SU-DHL-6 (cell line): Measurements from ENCODE around the gene SSX2IP.

ENCODE experiments used
- H2AFZ ChIP-seq: fragments of 200-600 bp; sonication (generic); 2 replicates; pipeline ENCODE4 v1.6.1; 2014; ENCODE audit warnings: low read depth, mild to moderate bottlenecking, moderate library complexity, mixed read lengths, antibody characterized with exemption, low read length; ENCODE audit not compliant: severe bottlenecking
- H3F3A ChIP-seq: fragments of 200-600 bp; shearing (Covaris generic); 2 replicates; pipeline ENCODE4 v1.6.0; 2016; ENCODE audit warnings: antibody characterized with exemption, mild to moderate bottlenecking; ENCODE audit not compliant: insufficient read depth
- H3K27ac ChIP-seq: fragments of 200-600 bp; sonication (generic); 2 replicates; pipeline ENCODE4 v1.5.1; 2016; ENCODE audit warnings: low read depth, mild to moderate bottlenecking, low read length, moderate library complexity, mixed read lengths
- H3K27me3 ChIP-seq: fragments of 200-600 bp; sonication (generic), shearing (Covaris generic); 2 replicates; pipeline ENCODE4 v1.6.0; 2014; ENCODE audit warnings: mild to moderate bottlenecking, low read length
- H3K36me3 ChIP-seq: fragments of 200-600 bp; sonication (generic); 2 replicates; pipeline ENCODE4 v1.6.1; 2014; ENCODE audit warnings: mild to moderate bottlenecking, low read length, mixed read lengths
- H3K4me2 ChIP-seq: fragments of 300-600, 200-600 bp; shearing (Covaris generic), sonication (generic); 2 replicates; pipeline ENCODE4 v1.6.0; 2014; ENCODE audit warnings: low read length, low read depth, mild to moderate bottlenecking; ENCODE audit not compliant: poor library complexity, severe bottlenecking
- H3K4me3 ChIP-seq: fragments of 200-600 bp; sonication (generic); 2 replicates; pipeline ENCODE4 v1.5.1; 2014; ENCODE audit warnings: antibody characterized with exemption, low read length, mild to moderate bottlenecking, mixed read lengths; ENCODE audit not compliant: insufficient read depth, poor library complexity, severe bottlenecking
- H3K79me2 ChIP-seq: fragments of 200-600 bp; sonication (generic); 2 replicates; pipeline ENCODE4 v1.6.1; 2014; ENCODE audit warnings: mild to moderate bottlenecking, low read length, moderate library complexity; ENCODE audit not compliant: insufficient read depth
- H3K9ac ChIP-seq: fragments of 200-600 bp; sonication (generic); 2 replicates; pipeline ENCODE4 v1.7.0; 2014; ENCODE audit warnings: mild to moderate bottlenecking, low read length
- H3K9me2 ChIP-seq: fragments of 200-600 bp; sonication (generic); replicated peaks from 2 replicates; pipeline ENCODE4 v1.6.1; 2014; ENCODE audit warnings: low read length; ENCODE audit not compliant: insufficient read depth
- H3K9me3 ChIP-seq: fragments of 200-600 bp; sonication (generic); 2 replicates; pipeline ENCODE4 v1.6.1; 2014; ENCODE audit warnings: low read length, mixed read lengths; ENCODE audit not compliant: insufficient read depth
- H4K20me1 ChIP-seq: fragments of 200-600 bp; sonication (generic); 2 replicates; pipeline ENCODE4 v1.6.1; 2014; ENCODE audit warnings: low read depth, mild to moderate bottlenecking, antibody characterized with exemption, low read length, moderate library complexity, mixed read lengths
- EZH2phosphoT487 ChIP-seq: fragments of 200-600 bp; sonication (generic), shearing (Covaris generic); conservative IDR thresholded peaks from 2 replicates; pipeline ENCODE4 v1.6.1; 2018; ENCODE audit warnings: mild to moderate bottlenecking, antibody characterized with exemption, low read length, moderate library complexity, mixed read lengths
- TF ChIP-seq, protein P1 (sequence below): fragments of 200-600 bp; sonication (generic); IDR thresholded peaks from one replicate; pipeline ENCODE4 v1.5.1; 2017; ENCODE audit warnings: antibody characterized with exemption, mild to moderate bottlenecking, low read length, moderate library complexity; ENCODE audit not compliant: insufficient read depth, poor library complexity, severe bottlenecking

The SSX2IP gene

GRCh38 chr1:84703431-84703830 is 13.2 kb upstream of the SSX2IP start:
- no peak overlapping the region for H3K4me2 ChIP-seq
- H3K9me3 ChIP-seq, result no peaks in the 10 kb centered on the region
- H3K27ac ChIP-seq, result no peak overlapping the region
- H4K20me1 ChIP-seq, result no peaks in the 10 kb centered on the region
- H3K36me3 ChIP-seq, result no peaks in the 10 kb centered on the region
- no peaks in the 10 kb centered on the region for H3F3A ChIP-seq
- no peak overlapping the region for H2AFZ ChIP-seq
- no peak for TF ChIP-seq EZH2phosphoT487
- TF ChIP-seq, protein P1, sequence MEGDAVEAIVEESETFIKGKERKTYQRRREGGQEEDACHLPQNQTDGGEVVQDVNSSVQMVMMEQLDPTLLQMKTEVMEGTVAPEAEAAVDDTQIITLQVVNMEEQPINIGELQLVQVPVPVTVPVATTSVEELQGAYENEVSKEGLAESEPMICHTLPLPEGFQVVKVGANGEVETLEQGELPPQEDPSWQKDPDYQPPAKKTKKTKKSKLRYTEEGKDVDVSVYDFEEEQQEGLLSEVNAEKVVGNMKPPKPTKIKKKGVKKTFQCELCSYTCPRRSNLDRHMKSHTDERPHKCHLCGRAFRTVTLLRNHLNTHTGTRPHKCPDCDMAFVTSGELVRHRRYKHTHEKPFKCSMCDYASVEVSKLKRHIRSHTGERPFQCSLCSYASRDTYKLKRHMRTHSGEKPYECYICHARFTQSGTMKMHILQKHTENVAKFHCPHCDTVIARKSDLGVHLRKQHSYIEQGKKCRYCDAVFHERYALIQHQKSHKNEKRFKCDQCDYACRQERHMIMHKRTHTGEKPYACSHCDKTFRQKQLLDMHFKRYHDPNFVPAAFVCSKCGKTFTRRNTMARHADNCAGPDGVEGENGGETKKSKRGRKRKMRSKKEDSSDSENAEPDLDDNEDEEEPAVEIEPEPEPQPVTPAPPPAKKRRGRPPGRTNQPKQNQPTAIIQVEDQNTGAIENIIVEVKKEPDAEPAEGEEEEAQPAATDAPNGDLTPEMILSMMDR, result no peak
- H3K27me3 ChIP-seq, result 0 out of 2 replicates have a peak, but pooled peaks cover 3% of the 10 kb centered on the region
- no peaks in the 10 kb centered on the region for H3K9me2 ChIP-seq
- H3K79me2 ChIP-seq, result no peaks in the 10 kb centered on the region
- no peak overlapping the region for H3K4me3 ChIP-seq
- no peak overlapping the region for H3K9ac ChIP-seq

GRCh38 chr1:84702143-84702542 is 11.9 kb upstream of the SSX2IP start:
- H4K20me1 ChIP-seq, result no peaks in the 10 kb centered on the region
- H3K79me2 ChIP-seq, result no peaks in the 10 kb centered on the region
- TF ChIP-seq, protein P1, result no peak
- no peak for TF ChIP-seq EZH2phosphoT487
- H3K9me2 ChIP-seq, result no peaks in the 10 kb centered on the region
- H3K9me3 ChIP-seq, result no peaks in the 10 kb centered on the region
- no peak overlapping the region for H3K4me3 ChIP-seq
- H3K27ac ChIP-seq, result no peak overlapping the region
- no peak overlapping the region for H3K9ac ChIP-seq
- no peaks in the 10 kb centered on the region for H3F3A ChIP-seq
- no peak overlapping the region for H3K4me2 ChIP-seq
- no peak overlapping the region for H2AFZ ChIP-seq
- 0 out of 2 replicates have a peak, but pooled peaks cover 3% of the 10 kb centered on the region for H3K27me3 ChIP-seq
- H3K36me3 ChIP-seq, result no peaks in the 10 kb centered on the region

DNA sequence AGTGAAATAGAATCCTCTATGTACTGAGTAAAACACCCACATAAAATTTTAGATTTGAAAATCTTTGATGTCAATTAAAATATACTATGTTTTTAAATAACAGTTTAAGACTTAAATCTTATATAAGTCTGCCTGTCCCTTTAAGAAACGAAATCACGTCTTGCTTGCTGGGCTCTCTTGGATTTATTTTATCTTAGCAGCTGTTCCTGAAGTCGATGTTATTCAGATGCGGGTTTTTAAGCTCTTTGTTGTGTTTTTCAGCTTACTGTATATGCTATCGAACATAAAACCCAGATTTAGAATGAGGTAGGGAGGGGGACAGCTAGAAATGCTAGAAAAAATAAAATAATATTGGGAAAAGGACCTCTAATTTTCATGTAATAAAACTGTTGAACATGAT is 11.1 kb upstream of the SSX2IP start:
- Histone ChIP-seq H3K9me2 (no peaks in the 10 kb centered on the region), H3K79me2 (no peaks in the 10 kb centered on the region), H2AFZ (no peak overlapping the region), H3K4me3 (no peak overlapping the region), H3K36me3 (no peaks in the 10 kb centered on the region), H3K9me3 (no peaks in the 10 kb centered on the region), H3K27me3 (0 out of 2 replicates have a peak, but pooled peaks cover 3% of the 10 kb centered on the region), H3K9ac (no peak overlapping the region), H3K4me2 (no peak overlapping the region), H4K20me1 (no peaks in the 10 kb centered on the region), H3F3A (no peaks in the 10 kb centered on the region), H3K27ac (no peak overlapping the region)
- no peak for TF ChIP-seq EZH2phosphoT487
- TF ChIP-seq, protein P1, result no peak
